GM12892 (cell line): ENCODE results near the gene MGMT.

Experiments used
- DNase-seq: peaks from one replicate; pipeline ENCODE4 v3.0.0; 2011; ENCODE audit not compliant: insufficient read length
- FAIRE-seq: peaks from 2 replicates; lab custom pipeline; 2011; peaks lifted over from hg19 to GRCh38; lab: Jason Lieb, UNC
- POLR2A ChIP-seq: IDR thresholded peaks from 2 replicates; pipeline ENCODE4 v1.6.1; 2011; ENCODE audit warnings: low read depth, low read length, control low read depth
- POLR2AphosphoS5 ChIP-seq: IDR thresholded peaks from 2 replicates; pipeline ENCODE4 v1.6.1; 2011; ENCODE audit warnings: low read depth, low read length, control low read depth
- TAF1 ChIP-seq: IDR thresholded peaks from 2 replicates; pipeline ENCODE4 v1.6.1; 2011; ENCODE audit warnings: low read depth, mild to moderate bottlenecking, control low read depth, low read length, borderline replicate concordance

The MGMT gene

GRCh38 chr10:129525401-129525801 lies 58.4 kb downstream of the MGMT start:
- no peak for FAIRE-seq
- TF ChIP-seq POLR2A (no peak), TAF1 (no peak), POLR2AphosphoS5 (no peak)
- no peak for DNase-seq

DNA sequence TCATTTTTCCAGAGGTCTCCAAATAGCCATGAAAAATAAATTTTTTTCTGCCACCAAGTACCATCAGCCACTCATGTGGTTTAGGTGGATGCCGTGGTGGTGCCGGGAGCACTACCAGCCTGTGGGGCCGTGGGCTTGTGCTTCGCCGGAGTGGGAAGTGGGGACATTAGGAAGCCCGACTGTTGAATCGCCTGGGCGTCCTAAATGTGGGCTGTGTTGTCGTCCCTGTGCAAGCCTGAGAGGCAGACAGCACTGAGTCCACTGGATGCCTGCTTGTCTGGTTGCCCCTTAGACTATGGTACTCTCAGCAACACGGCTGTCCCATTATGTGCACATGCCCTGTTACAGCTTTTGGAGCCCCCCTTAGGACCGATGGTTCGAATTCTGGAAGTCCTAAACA lies 59.9 kb downstream of the MGMT start:
- TF ChIP-seq POLR2A = no peak
- TF ChIP-seq POLR2AphosphoS5 = no peak
- TF ChIP-seq TAF1 = no peak
- FAIRE-seq (no peak), DNase-seq (no peak)

DNA sequence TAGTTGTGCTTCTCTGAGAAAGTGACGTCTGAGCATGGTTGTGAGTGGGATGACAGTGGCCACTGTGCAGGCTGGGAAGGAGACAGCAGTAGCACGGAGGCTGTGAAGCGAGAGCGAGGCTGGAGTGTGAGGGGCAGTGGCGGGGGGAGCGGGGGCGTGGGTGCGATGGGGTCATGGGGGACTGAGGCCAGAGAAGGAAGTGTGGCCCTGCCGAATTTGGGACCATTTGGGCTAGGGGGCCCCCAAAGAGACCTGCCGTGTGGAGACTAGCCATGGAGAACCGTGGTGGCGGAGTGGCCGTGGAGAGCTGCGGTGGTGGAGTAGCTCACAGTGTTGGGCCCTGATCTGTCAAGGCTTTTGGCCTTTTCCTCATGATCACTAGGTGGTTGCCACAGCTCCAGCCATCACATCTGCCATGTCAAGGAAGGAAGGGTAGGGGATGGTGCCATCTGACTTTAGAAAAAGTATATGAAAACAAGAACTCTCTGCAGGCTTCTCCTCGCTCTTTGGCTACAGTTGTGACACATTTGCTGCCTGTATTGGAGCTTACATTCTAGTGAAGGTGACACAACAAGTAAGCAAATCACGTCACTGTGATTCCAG lies 61.4 kb downstream of the MGMT start:
- DNase-seq (no peak), FAIRE-seq (no peak)
- TF ChIP-seq POLR2A = no peak
- no peak for TF ChIP-seq TAF1
- no peak for TF ChIP-seq POLR2AphosphoS5

- TF ChIP-seq TAF1 (no peak), POLR2AphosphoS5 (no peak), POLR2A (no peak)
- FAIRE-seq (no peak), DNase-seq (no peak)
Measured at GRCh38 chr10:129530581-129530980, 63.5 kb downstream of the MGMT start.

- FAIRE-seq (no peak), DNase-seq (no peak)
- TF ChIP-seq POLR2A (no peak), TAF1 (no peak), POLR2AphosphoS5 (no peak)
Measured at GRCh38 chr10:129531195-129531968, 64.3 kb downstream of the MGMT start.

DNA sequence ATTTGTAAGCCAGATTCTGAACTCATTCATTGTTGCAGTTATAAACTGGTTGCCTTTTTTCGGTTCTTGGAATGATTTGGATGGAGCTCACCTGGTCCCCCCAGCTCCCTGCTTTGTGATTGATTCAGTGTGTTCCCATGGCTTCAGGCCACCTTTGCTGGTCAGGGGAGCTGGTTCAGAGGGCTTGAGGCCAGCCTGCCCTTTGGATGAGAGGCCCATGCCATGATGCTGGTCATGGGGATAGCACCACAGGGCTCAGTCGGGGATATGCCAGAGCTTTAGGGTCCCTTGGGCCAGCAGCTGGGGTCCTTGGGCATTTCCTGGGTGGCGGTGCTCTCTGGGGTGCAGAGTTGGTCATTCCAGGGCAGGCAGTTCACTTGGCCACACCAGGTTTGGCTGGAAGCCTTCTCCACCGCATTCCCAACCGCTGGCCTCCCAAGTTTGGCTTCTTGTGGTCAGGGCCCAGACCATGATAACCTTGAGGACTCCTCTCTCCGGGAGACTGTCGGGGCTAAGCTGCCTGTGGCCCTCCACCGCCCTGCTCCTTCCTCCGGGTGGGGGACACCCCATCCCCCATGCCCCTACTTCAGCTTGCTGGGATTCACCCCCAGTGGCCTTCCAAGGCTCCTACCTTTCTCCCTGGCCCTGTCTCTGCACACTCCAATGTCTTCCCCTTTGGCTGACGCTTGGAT lies 65.1 kb downstream of the MGMT start:
- FAIRE-seq (no peak), DNase-seq (no peak)
- TF ChIP-seq POLR2AphosphoS5 (no peak), POLR2A (no peak), TAF1 (no peak)

DNA sequence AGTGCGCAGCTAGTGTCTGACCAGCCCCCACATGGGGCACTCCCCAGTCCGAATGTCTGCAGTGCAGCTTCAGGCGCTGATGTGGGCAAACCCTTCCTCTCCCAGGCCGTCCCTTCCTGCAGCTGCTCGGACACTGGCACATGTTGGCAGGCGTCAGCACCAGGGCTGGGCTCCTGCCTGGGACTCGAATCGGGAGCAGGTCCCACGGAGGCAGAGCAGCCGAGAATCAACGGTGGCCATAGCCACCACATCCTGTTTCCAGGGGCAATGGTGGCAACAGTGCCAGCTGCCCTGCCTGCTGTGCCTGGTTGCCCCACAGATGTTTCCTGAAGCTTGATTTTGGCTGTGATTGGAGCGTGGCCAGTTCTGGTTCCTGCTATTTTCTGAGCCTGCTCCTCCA lies 65.8 kb downstream of the MGMT start:
- TF ChIP-seq POLR2A (no peak), TAF1 (no peak), POLR2AphosphoS5 (no peak)
- DNase-seq (no peak), FAIRE-seq (no peak)

DNA sequence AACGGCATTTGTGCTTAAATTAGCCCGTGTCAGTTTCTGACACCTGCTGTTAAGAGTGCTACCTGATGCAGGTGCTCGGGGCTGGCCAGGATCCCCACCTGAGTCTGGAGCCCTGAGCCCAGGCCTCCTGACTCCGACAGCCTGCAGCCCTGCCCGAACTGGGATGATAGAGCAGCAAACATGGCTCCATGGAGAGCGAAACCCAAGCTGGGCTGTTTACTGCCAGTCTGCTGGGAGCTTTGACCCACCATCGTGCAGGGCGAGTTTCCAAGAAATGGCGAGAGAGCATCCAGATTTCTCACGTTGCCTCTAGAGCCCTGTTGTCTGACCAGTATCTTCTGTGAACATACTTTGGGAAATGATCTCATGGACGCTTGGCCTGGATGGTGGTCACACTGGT lies 66.2 kb downstream of the MGMT start:
- TF ChIP-seq POLR2AphosphoS5 (no peak), TAF1 (no peak), POLR2A (no peak)
- no peak for FAIRE-seq
- no peak for DNase-seq

DNA sequence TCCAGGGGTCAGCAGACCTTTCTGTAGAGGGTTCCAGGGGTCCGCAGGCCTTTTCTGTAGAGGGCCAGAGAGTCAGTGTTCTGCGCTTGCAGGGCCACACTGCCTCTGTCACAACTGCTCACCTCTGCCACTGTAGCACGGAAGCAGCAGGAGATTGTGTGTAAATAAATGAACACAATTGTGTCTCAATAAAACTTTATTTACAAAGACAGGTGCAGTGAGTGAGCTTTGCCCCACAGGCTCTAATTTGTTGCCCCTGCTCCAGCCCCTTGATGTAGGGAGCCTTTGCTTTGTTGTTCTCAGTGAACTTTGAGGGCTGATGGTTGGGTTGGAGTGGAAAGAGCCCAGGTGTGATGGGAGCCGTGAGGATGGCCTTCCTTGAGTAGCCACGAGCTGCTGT lies 67.8 kb downstream of the MGMT start:
- no peak for TF ChIP-seq POLR2A
- no peak for TF ChIP-seq POLR2AphosphoS5
- no peak for TF ChIP-seq TAF1
- DNase-seq = no peak
- no peak for FAIRE-seq

DNA sequence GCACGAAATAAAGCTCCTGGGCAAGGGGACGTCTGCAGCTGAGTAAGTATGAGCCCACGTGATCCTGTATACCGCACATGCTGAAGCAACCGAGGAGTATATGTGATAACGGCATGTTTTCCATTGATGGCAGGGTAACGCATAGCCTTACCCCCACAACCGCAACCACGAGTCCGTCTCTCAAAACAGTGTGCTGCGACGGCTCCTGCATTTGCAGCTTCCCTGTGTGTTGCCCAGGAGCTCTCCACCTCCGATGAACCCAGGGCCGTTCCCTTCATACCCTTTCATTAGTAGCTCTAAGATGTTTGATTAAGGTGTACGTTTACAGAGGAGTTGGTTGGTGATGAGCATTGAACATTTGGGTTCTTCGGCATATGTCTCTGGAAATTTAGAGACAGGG lies 69.3 kb downstream of the MGMT start:
- FAIRE-seq = no peak
- TF ChIP-seq TAF1 = no peak
- TF ChIP-seq POLR2AphosphoS5 = no peak
- no peak for TF ChIP-seq POLR2A
- DNase-seq = no peak

DNA sequence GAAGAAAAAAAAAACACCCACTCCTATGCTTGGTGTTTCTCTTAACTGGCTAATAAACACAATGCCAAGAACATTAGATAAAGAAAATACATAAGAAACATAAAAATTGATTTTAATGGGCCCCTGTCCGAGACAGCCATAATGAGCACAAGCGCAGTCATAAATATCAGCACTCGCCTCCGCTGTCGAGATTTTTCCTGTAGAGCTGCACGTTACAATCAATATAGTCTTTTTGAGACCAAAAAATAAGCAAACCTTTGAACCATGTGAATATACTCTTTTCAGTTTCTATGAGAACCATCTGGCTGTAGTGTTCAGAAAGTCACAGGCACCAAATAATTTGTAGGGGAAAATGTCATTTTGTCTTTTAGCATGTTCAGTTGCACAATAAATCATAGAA lies 70.1 kb downstream of the MGMT start:
- FAIRE-seq = no peak
- no peak for DNase-seq
- TF ChIP-seq POLR2AphosphoS5 = no peak
- TF ChIP-seq TAF1 = no peak
- no peak for TF ChIP-seq POLR2A
